COLO829 (cell line): ENCODE results near the gene GCSAM.
A peak's percentile ranks its signal among the peaks of the same experiment; 100 is the strongest.

Experiments
- DNase-seq: peaks from one replicate; pipeline ENCODE4 v3.0.0; 2012; ENCODE audit warnings: low spot score

The GCSAM gene

GRCh38 chr3:112104774-112105173 lies 28.3 kb downstream of the GCSAM start:
- DNase-seq: no peak

GRCh38 chr3:112101916-112102315 lies 31.1 kb downstream of the GCSAM start:
- DNase-seq: no peak

GRCh38 chr3:112097378-112097777 lies 35.7 kb downstream of the GCSAM start:
- DNase-seq: peak; percentile 94

GRCh38 chr3:112096176-112096575 lies 36.9 kb downstream of the GCSAM start:
- no peak for DNase-seq

- no peak for DNase-seq
Measured at GRCh38 chr3:112095731-112096130, 37.3 kb downstream of the GCSAM start.

- no peak for DNase-seq
Measured at GRCh38 chr3:112093180-112093522, 39.9 kb downstream of the GCSAM start.

GRCh38 chr3:112092496-112093179 lies 40.4 kb downstream of the GCSAM start:
- DNase-seq: no peak

- DNase-seq: no peak
Measured at GRCh38 chr3:112090887-112091586, 42.0 kb downstream of the GCSAM start.

- no peak for DNase-seq
Measured at GRCh38 chr3:112089956-112090886, 42.8 kb downstream of the GCSAM start.

- no peak for DNase-seq
Measured at GRCh38 chr3:112088944-112089343, 44.1 kb downstream of the GCSAM start.

- no peak for DNase-seq
Measured at GRCh38 chr3:112087746-112088145, 45.3 kb downstream of the GCSAM start.

- peak; percentile 75 for DNase-seq
Measured at GRCh38 chr3:112086875-112087524, 46.0 kb downstream of the GCSAM start.

GRCh38 chr3:112086076-112086854 lies 46.8 kb downstream of the GCSAM start, which contains the start of gene C3orf52:
Gene C3orf52, plus strand, starts transcription at chr3:112086389. Its CDS starts 19 bp downstream, at chr3:112086408.
- peak; percentile 91 for DNase-seq

- DNase-seq: no peak
Measured at GRCh38 chr3:112085735-112086075, 47.3 kb downstream of the GCSAM start.

- no peak for DNase-seq
Measured at GRCh38 chr3:112084980-112085705, 47.9 kb downstream of the GCSAM start.

GRCh38 chr3:112083239-112083638 lies 49.8 kb downstream of the GCSAM start:
- DNase-seq: no peak

- DNase-seq: no peak
Measured at GRCh38 chr3:112078125-112079083, 54.6 kb downstream of the GCSAM start.

GRCh38 chr3:112074616-112075497 lies 58.2 kb downstream of the GCSAM start:
- peak; percentile 86 for DNase-seq
